Femur (tissue), 1 donor: ENCODE measurements around the gene CRISP1.
"Not testable (repeated sequence)": the region's sequence is repeated elsewhere in the genome, so short reads cannot be mapped to it uniquely, and the experiment has no call there.

Experiments
- DNase-seq: peaks from one replicate; pipeline ENCODE4 v3.0.0-alpha.2; 2017

CRISP1 gene

DNA sequence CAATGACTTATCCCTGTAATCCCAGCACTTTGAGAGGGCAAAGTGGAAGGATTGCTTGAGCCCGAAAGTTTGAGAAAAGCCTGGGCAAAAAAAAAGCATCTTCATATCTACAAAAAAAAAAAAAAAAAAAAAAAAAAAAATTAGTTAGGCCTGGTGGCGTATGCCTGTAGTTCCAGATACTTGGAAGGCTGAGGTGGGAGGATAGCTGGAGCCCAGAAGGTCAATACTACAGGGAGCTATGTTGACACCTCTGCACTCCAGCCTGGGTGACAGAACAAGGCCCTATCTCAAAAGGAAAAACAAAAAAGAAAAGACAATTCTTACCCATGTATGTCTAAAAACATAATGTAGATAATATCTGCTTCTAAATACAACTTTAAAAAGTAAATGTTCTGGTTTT lies 27.2 kb downstream of the CRISP1 start:
- no peak for DNase-seq

DNA sequence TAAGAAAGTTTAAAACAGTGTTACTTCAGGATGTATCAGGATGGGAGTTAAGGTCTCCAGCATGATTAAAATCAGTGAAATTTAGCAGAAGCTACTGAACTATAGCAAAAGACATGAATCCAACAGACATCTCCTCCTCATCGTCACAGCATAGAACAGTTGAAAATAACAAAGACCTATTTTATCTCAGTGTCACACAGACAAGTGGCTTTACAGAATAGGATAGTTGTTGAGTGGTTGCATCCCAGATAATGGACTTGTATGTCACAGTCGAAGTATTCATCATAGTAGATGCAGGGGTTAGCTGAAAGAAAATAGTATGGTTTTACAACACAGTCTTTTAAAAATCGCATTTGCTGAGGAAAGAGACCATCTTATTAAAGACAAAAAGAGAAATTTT lies 31.2 kb downstream of the CRISP1 start:
- no peak for DNase-seq

DNA sequence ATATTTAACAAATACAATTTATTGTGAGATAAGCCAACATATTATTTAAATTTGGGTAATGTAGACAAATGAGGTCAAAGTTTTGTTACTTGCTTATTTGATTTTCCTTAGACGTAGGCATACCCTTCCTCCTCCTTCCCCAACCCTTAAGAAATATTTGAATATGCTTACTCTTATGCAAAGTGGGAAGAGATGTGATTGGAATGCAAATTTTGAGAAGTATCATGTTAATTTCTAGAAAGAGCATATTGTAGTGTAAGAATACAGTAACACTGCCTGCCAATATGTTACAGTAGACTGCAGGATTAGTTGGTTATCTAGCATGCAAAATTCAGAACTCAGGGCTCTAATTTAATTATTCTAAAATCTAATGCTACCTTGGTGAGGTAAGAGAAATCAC lies 32.9 kb downstream of the CRISP1 start:
- DNase-seq: no peak

DNA sequence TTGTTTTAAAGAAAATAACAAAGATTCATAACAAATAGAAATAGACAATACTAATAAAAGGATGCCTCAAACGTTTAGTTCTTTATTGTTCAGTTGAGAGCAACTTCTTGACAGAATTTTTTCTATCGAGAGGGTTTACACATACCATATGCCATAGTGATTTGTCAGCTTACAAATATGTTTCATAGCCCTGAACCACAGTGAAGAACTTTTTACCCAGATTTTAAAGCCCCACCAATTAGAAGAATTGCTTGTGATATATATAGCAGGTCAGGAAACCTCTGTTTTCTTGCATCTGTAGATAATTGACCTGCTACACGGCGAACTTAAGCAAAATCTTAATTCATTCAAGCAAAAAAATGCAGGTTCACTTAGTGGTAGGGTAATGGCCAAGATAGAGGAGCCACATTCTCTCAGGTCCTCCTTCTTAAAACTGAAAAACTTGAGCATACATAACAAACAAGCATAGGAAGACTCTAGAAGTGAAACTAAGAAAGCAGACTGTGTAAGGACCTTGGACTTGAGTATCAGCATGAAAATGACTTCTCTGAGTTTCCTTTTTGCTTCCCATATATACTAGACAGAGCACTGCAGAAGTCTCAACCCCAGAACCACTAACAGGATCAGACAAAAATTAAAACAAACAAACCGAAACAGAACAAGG lies 39.5 kb downstream of the CRISP1 start:
- DNase-seq: no peak

- no peak for DNase-seq
Observed at GRCh38 chr6:49815166-49815565, 51.2 kb downstream of the CRISP1 start.

GRCh38 chr6:49813248-49813647 lies 53.1 kb downstream of the CRISP1 start:
- no peak for DNase-seq

GRCh38 chr6:49806145-49806544 lies 60.2 kb downstream of the CRISP1 start:
- no peak for DNase-seq

- no peak for DNase-seq
Observed at GRCh38 chr6:49805246-49805645, 61.1 kb downstream of the CRISP1 start.

DNA sequence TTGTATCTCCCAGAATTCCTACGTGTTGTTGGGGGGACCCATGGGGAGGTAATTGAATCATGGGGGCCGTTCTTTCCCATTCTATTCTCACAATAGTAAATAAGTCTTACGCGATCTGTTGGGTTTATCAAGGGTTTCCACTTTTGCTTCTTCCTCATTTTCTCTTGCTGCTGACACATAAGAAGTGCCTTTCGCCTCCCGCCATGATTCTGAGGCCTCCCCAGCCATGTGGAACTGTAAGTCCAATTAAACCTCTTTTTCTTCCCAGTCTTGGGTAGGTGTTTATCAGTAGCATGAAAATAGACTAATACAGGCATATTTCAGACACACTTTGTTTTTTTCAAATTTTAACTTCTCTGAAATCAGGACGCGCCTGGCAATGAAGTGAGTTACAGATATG lies 64.8 kb downstream of the CRISP1 start:
- DNase-seq: no peak

- no peak for DNase-seq
Observed at GRCh38 chr6:49799090-49799489, 67.2 kb downstream of the CRISP1 start.

DNA sequence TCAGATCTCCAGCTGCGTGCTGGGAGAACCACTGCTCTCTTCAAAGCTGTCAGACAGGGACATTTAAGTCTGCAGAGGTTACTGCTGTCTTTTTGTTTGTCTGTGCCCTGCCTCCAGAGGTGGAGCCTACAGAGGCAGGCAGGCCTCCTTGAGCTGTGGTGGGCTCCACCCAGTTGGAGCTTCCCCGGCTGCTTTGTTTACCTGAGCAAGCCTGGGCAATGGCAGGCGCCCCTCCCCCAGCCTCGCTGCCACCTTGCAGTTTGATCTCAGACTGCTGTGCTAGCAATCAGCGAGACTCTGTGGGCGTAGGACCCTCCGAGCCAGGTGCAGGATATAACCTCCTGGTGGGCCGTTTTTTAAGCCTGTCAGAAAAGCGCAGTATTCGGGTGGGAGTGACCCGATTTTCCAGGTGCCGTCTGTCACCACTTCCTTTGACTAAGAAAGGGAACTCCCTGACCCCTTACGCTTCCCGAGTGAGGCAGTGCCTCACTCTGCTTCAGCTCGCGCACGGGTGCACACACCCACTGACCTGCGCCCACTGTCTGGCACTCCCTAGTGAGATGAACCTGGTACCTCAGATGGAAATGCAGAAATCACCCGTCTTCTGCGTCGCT lies 69.4 kb downstream of the CRISP1 start:
- not testable (repeated sequence) for DNase-seq

DNA sequence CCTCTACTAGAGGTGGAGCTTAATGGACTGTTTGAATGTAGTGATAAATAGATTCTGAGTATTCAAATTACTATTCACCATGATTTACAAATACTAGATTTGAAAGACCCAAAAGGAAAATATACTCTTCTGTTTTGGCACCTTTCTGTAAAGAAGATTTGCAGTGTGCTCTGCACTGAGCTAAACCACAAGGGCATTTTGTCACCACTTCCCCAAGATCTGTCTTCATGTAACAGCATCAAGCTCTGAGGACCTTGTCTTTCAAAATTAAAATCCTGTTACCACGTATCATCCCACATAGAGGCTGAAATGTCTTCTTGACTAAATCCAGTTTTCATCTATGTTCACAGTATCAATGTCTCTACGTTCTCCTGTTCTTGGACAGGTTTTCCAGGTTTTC lies 76.0 kb downstream of the CRISP1 start:
- no peak for DNase-seq

DNA sequence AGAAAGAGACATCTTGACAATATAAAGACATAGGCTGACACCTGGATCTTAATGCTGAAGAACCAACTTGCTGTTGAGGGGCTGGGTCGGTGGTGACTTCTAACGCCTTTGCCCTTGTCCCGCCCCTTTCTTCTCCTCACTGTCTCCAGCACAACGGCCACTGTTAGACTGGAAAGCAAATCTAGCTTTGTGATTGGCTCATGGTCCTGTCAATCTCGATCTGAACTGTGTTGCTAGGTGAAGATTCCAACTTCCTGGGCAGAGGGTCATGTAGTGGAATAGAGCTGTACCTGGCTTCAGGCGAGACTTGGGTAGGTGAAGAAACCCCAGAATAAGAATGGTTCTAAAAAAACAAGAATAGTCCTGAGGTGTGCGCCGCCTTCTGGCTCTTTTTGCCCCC lies 79.2 kb downstream of the CRISP1 start, which contains the start of gene PGK2:
PGK2 (minus strand) TSS at position 110 of the 400 bp plus-strand sequence; CDS start at position 12, 98 bp downstream.
- DNase-seq: no peak

DNA sequence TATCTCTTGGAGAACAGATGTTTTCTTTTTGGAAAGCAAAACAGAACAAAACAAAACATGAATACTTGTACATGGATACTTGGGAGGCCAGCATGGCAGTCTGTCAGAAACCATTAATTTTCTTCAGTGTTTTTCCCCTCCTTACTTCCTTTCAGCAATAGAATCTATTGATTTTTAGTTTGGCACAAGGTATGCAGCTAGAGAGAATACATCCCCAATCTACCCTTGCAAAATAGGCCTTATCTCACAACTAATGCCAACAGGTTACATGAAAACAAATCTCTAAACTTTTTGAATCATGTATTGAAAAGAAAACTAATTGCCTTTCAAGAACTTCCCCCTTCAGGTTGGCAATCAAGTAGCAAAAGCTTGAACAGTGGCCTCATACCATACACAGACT lies 82.1 kb downstream of the CRISP1 start:
- DNase-seq: no peak
